GM12878 (cell line): ENCODE results near the gene CYP4Z1. TPM values are rescaled to one million over a fixed set of nuclear protein-coding genes. Genes with fewer than 3 reads are reported as not detected.
"Not testable (repeated sequence)": the region's sequence is repeated elsewhere in the genome, so short reads cannot be mapped to it uniquely, and the experiment has no call there.

Source experiments
- ATAC-seq: fragments of 200-7000 bp; cut with Tn5 transposase; 3 replicates; pipeline ENCODE4 v1.9.1; 2020; ENCODE audit warnings: mild to moderate bottlenecking, moderate library complexity
- BruUV-seq: library from RNA; stranded (reverse); fragments of 400-500 nt; replicated peaks from 2 replicates; lab custom pipeline; 2021; lab: Mats Ljungman, UMichigan
- CTCF ChIA-PET: fragments of 300-600 bp; sonication (Branson Sonifier 250); formaldehyde crosslinking; extraction: SDS; loops from one replicate; lab custom pipeline; 2021; ENCODE audit warnings: inconsistent platforms; lab: Yijun Ruan, JAX
- POLR2A ChIA-PET: fragments of 350-600 bp; formaldehyde crosslinking; extraction: SDS; loops from one replicate; lab custom pipeline; 2021; ENCODE audit warnings: inconsistent platforms; lab: Charles Lee
- RAD21 ChIA-PET: fragments of 300-600 bp; sonication (Branson Sonifier 250); formaldehyde crosslinking; loops from one replicate; lab custom pipeline; 2023; ENCODE audit warnings: antibody characterized with exemption; ENCODE audit not compliant: unreplicated experiment; lab: Charles Lee
- SMC1A ChIA-PET: fragments of 300-600 bp; sonication (Branson Sonifier 250); formaldehyde crosslinking; loops from one replicate; lab custom pipeline; 2023; ENCODE audit not compliant: unreplicated experiment, uncharacterized antibody; lab: Charles Lee
- DNase-seq: peaks from one replicate; pipeline ENCODE4 v3.0.0-alpha.2; 2011; ENCODE audit warnings: low read depth, low spot score
- FAIRE-seq: peaks from 3 replicates; lab custom pipeline; 2011; peaks lifted over from hg19 to GRCh38; lab: Jason Lieb, UNC
- H2AFZ ChIP-seq: 2 replicates; pipeline ENCODE4 v1.6.0; 2011; ENCODE audit warnings: low read depth, low read length, control low read depth; ENCODE audit not compliant: control insufficient read depth
- H3K27ac ChIP-seq: 2 replicates; pipeline ENCODE4 v1.5.1; 2011; ENCODE audit warnings: control low read depth; ENCODE audit not compliant: control insufficient read depth, insufficient read depth
- H3K27me3 ChIP-seq, 2 experiments: replicated peaks in 1 of 2; 2 replicates each; pipeline versions ENCODE4 v1.6.0 to v1.6.1; 2011; ENCODE audit warnings: low read length in 1 of 2; ENCODE audit not compliant: control insufficient read depth in 2 of 2, insufficient read depth in 2 of 2
- H3K36me3 ChIP-seq, 2 experiments: 2 replicates each; pipeline ENCODE4 v1.5.1; 2011; ENCODE audit warnings: low read length in 1 of 2; ENCODE audit not compliant: control insufficient read depth in 2 of 2, insufficient read depth in 2 of 2
- H3K4me1 ChIP-seq: 2 replicates; pipeline ENCODE4 v1.6.1; 2011; ENCODE audit warnings: mild to moderate bottlenecking, low read length, moderate library complexity, mixed read lengths; ENCODE audit not compliant: control insufficient read depth, insufficient read depth
- H3K4me2 ChIP-seq: 2 replicates; pipeline ENCODE4 v1.6.0; 2011; ENCODE audit warnings: control low read depth; ENCODE audit not compliant: control insufficient read depth, insufficient read depth
- H3K4me3 ChIP-seq: fragments of 200-600 bp; sonication (generic); 2 replicates; pipeline ENCODE4 v1.5.1; 2016
- H3K79me2 ChIP-seq: 2 replicates; pipeline ENCODE4 v1.6.0; 2011; ENCODE audit warnings: low read length; ENCODE audit not compliant: control insufficient read depth, insufficient read depth
- H3K9ac ChIP-seq: 2 replicates; pipeline ENCODE4 v1.8.0; 2011; ENCODE audit warnings: low read length, control low read depth, mixed read lengths; ENCODE audit not compliant: control insufficient read depth, insufficient read depth
- H3K9me3 ChIP-seq: replicated peaks from 3 replicates; pipeline ENCODE4 v1.5.1; 2011; ENCODE audit warnings: mild to moderate bottlenecking, low read length; ENCODE audit not compliant: control insufficient read depth, insufficient read depth
- H4K20me1 ChIP-seq: 2 replicates; pipeline ENCODE4 v1.6.0; 2011; ENCODE audit not compliant: control insufficient read depth, insufficient read depth
- E2F8 ChIP-seq: fragments of 450-650 bp; IDR thresholded peaks from 2 replicates; pipeline ENCODE4 v1.6.1; 2018; ENCODE audit warnings: mild to moderate bottlenecking, low read depth, moderate library complexity; ENCODE audit not compliant: partially characterized antibody
- JUNB ChIP-seq: IDR thresholded peaks from 2 replicates; pipeline ENCODE4 v1.6.1; 2016; ENCODE audit warnings: antibody characterized with exemption, mild to moderate bottlenecking
- RCOR1 ChIP-seq: conservative IDR thresholded peaks from 2 replicates; pipeline ENCODE4 v1.6.1; 2012; ENCODE audit warnings: low read depth, low read length, improper control_type of control experiment
- WGBS: methylation state at CpG from one replicate; pipeline ENCODE4 v1.1.6; 2016; ENCODE audit warnings: low lambda C conversion rate; ENCODE audit not compliant: insufficient replicate concordance, insufficient coverage; ENCODE audit errors: missing lambda C conversion rate; 5-methylcytosine and 5-hydroxymethylcytosine counted together
- in situ Hi-C: fragments of 300-500 bp; cut with MboI; formaldehyde crosslinking; loops from 9 replicates; pipeline ENCODE4 v1.14.3; 2018; ENCODE audit warnings: mixed read lengths
- intact Hi-C: fragments of 100-400 bp; cut with micrococcal nuclease; formaldehyde crosslinking; loops from one replicate; pipeline ENCODE4 v1.14.2; 2022; ENCODE audit not compliant: unreplicated experiment
- polyA plus RNA-seq, 11 experiments: library from polyadenylated mRNA; depleted of rRNA in 4 of 11; unstranded in 6 of 11; stranded (reverse) in 5 of 11; fragments of >200 nt; fragmentation: Nextera tagmentation in 4 of 11; fragmentation: Illumina TruSeq in 1 of 11; extraction: Ambion mirVana in 4 of 11; extraction: Trizol in 1 of 11; gene quantifications; 1 replicate in 1 of 11; 2 replicates in 10 of 11; pipeline versions ENCODE4 v1.2.1 to v1.2.3, GENCODE V29; 2011 to 2016; ENCODE audit warnings: inconsistent platforms in 2 of 11, missing spikeins in 2 of 11, low read depth in 1 of 11
- total RNA-seq, 4 experiments: library from RNA; depleted of rRNA in 3 of 4; stranded (reverse); fragments of >200 nt in 3 of 4; fragmentation: Illumina TruSeq in 1 of 4; extraction: Trizol in 1 of 4; gene quantifications; 2 replicates each; pipeline versions ENCODE4 v1.2.1 to v1.2.3, GENCODE V29; 2013 to 2021

CYP4Z1 gene
- total and polyA plus RNA-seq, 10 of the 15 experiments (the other 5 are each of a cell fraction or from before 2014, with no cell fraction given) = not detected

- ATAC-seq = no peak
- H3K9me3 ChIP-seq = no peaks in the 10 kb centered on the region
- ChIA-PET POLR2A (no interaction called here), SMC1A (no interaction called here), CTCF (no interaction called here), RAD21 (no interaction called here)
- no peak for TF ChIP-seq JUNB
- no peak for TF ChIP-seq E2F8
- no peak for TF ChIP-seq RCOR1
- H3K79me2 ChIP-seq = no peaks in the 10 kb centered on the region
- H3K4me3 ChIP-seq = no peak overlapping the region
- H3K27ac ChIP-seq = no peak overlapping the region
- H3K4me2 ChIP-seq = no peak overlapping the region
- H4K20me1 ChIP-seq = no peaks in the 10 kb centered on the region
- BruUV-seq = no TSS peak
- no peak overlapping the region for H3K9ac ChIP-seq
- no peaks in the 10 kb centered on the region for H3K36me3 ChIP-seq
- H3K27me3 ChIP-seq = no peaks in the 10 kb centered on the region
- WGBS = 40% methylated on average over 1 of the region's 1 CpG
- H2AFZ ChIP-seq = no peak overlapping the region
- no peak for FAIRE-seq
- intact Hi-C loops = no loop called here
- in situ Hi-C loops = no loop called here
- no peaks in the 10 kb centered on the region for H3K4me1 ChIP-seq
- no peak for DNase-seq
These were observed 61.2 kb downstream of the CYP4Z1 start for GRCh38 chr1:47128221-47128620.

DNA sequence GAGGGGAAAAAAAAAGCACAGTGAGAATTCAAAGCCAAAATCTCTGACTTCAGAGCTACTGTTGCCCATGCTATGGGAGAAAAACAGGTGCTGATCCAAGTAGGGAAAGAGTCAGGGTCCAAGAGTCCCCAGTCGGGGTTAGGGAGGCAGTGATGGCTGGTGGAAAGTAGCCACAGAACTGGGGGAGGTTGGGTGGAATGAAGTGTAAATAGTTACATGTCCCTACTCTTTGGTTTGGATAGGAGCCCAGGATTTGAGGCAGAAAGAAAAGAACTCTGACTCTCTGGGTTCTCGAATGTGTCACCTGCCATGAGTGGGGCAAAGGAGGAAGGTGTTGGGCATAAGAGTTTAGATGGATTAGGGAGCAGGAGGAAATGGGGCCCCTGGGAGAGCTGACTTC lies 61.8 kb downstream of the CYP4Z1 start:
- H3K79me2 ChIP-seq, CTCF ChIA-PET, ATAC-seq, POLR2A ChIA-PET, H3K9ac ChIP-seq, H3K4me3 ChIP-seq, H3K27me3 ChIP-seq, H3K9me3 ChIP-seq, RAD21 ChIA-PET, FAIRE-seq, H3K27ac ChIP-seq, H3K4me2 ChIP-seq, intact Hi-C loops, BruUV-seq, H4K20me1 ChIP-seq, H3K4me1 ChIP-seq, DNase-seq, SMC1A ChIA-PET, H3K36me3 ChIP-seq, in situ Hi-C loops, H2AFZ ChIP-seq: not testable (repeated sequence)
- 3% methylated on average over 2 of the region's 2 CpGs for WGBS

- H4K20me1 ChIP-seq, DNase-seq, CTCF ChIA-PET, H3K4me1 ChIP-seq, intact Hi-C loops, H2AFZ ChIP-seq, H3K9me3 ChIP-seq, H3K4me2 ChIP-seq, BruUV-seq, POLR2A ChIA-PET, in situ Hi-C loops, H3K79me2 ChIP-seq, H3K4me3 ChIP-seq, H3K9ac ChIP-seq, ATAC-seq, H3K36me3 ChIP-seq, SMC1A ChIA-PET, H3K27ac ChIP-seq, H3K27me3 ChIP-seq, RAD21 ChIA-PET, FAIRE-seq: not testable (repeated sequence)
- 49% methylated on average over 8 of the region's 8 CpGs for WGBS
These were observed 62.6 kb downstream of the CYP4Z1 start for GRCh38 chr1:47129489-47130230.
